ENCODE results near the gene PHF21B.

The PHF21B gene

DNA sequence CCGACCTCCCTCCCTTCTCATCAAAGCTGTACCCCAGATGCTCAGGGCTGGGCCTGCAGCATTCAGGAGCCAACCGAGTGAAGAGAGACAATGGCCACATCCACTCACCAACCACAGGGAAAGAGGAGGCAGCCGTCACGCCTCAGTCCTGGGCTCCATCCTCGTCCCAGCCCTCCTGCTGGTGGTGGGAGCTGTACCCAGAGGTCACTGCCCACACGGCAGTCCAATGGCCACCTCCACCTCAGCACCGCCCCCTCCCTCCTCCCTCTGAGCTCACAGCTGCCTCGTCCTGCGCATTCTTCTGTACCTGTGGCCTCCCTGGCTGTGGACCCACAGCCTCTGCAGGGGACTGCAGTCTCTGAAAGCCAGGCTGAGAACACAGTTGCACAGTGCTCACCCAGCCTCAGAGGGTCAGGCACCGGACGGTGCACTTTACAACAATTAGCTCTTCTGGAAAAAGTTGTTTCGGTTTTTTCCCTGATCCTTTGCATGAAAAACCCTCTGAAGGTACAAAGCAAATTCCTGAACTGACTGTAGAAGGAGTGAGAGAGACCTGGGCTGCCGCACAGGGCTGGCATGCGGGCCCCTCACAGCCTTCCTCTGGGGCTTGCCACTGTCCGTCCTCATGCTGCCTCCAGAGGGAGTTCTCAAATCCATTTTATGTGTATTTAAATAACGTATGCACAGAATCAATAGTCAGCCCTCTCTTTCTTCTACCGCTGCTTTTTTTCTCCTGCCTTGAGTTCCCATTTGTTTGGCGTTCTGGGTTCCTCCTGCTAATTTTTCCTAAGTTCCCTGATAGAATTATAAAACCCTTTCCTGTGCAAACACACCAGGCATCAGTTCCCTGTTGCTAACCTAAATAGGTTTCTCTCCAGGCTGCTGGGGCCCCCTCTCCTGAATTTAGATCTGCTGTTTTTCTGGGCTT is 52.7 kb downstream of the PHF21B start:
- no peak for DNase-seq

DNA sequence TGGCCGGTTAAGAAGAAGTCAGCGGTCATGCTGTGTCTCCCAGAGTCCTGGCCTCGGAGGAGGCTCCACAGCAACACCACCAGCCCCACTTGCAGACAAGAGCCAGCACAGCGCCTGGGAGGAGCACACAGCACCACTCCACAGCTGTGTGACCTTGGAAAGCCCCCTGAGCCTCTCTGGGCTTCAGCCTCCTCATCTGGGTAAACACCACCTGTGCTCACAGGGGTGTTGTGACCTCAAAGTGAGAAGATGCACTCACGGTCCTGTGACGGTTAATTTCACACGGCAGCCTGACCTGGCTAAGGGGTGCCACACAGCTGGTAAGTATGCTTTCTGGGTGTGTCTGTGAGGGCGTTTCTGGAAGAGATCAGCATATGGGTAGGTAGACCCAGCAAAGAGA is 54.7 kb downstream of the PHF21B start:
- no peak for DNase-seq

DNA sequence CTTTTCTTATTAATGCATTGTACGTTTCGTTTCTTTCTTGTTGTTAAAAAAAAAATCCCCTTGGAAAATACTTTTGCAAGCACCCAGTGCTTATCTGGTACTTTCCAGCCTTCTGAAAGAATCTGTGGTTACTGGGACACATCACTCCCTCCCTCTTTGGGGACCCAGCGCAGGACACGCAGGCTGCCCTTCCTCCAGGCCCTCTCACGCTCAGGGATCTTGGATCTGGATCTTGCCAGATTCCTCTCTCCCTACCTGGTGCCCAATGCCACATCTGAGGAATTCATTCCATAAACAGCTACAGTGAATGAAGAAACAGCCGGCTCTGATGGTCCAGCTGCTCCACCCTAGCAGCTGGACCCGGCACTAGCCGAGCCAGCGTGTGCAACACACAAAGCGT is 55.7 kb downstream of the PHF21B start:
- DNase-seq: no peak

DNA sequence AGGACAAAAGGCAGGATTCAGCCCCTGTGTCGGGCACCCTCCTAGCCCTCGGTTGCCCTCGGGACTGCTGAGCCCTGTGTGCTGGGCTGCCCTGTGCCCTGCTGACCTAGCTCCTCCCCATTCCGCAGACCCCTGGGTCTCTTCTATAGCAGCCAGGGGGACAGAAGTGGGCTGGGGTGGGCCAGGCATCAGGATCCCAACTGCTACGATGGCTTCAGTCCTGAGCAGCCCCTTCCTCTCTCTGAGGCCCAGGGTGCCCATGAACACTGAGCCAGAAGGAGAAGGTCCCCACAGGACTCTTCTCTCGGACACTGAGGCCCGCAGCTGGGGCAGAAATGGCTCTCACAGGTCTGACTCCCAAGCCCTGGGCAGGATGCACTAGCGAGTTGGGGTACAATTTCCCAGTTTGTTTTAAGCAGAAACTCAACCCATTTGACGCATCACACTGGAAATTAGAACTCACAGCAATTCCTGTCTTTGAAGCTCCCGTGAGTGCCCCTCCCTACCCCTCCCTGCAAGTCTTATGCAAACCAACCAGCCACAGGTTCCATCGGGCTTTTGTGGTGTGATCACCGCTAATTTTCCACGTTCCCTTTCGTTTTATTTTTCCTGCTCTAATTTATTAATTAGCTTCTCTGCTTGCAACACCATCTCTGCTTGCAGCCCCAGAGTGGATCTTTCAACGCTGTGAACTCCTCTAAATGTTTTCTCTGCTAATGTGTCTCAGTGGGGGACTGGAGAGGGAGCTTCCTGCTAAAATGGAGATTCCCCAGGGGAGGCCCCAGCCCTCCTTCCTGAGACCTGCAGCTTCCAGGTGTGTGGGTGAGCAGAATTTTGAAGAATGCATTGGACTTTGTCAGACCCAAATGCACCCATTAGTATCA is 56.7 kb downstream of the PHF21B start:
- no peak for DNase-seq

DNA sequence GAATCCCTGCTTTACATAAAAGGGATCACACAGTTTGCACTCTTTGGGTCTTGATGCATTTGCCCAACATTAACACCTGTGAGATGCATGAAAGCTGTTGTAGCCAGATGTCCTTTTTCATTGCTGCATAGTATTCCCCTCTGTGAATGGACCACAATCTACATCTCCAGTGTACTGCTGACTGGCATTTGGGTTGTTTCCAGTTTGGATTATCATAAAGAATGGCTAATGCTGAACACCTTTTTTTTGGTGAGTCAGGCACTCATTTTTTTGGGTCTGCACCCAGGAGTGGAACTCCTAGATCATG is 58.3 kb downstream of the PHF21B start:
- DNase-seq: no peak

DNA sequence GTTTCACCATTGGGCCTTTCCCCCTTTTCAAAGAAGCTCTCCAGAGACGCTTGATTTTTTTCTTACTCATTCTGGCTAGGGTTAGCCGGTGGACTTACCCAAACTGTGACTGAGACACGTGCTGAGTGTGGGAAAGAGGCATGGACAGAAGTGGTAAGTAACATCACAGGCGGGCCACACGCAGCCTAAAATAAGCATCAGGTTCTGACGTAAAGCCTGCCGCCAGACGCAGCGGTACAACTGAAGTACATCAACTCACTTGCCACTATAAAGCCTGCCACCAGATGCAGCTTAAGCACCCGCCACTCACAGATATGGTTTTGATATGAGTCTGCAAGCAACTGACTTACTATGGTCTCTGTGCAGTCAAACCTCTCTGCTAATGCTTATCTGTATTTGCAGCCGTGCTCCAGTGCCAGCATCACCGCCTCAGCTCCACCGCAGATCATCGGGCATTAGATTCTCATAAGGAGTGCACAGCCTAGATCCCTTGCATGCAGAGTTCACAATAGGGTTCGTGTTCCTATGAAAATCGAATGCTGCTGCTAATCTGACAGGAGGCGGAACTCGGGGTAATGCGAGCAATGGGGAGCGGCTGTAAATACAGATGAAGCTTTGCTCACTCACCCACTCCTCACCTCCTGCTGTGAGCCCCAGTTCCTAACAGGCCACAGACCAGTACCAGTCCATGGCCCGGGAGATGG is 58.8 kb downstream of the PHF21B start:
- no peak for DNase-seq

DNA sequence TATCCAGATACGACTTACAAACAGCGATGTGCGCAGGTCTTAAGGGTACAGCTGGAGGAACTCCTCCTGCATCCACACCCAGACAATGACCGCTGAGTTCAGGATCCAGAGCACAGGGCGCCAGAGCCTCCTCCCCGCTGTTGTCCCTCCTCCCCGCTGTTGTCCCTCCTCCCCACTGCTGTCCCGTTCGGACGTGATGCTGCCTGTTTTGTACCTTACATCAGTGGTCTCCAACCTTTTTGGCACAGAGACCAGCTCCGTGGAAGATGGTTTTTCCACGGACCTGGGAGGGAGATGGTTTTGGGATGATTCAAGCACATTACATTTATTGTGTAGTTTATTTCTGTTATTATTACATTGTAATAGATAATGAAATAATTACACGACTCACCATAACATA is 62.0 kb downstream of the PHF21B start:
- DNase-seq: no peak

DNA sequence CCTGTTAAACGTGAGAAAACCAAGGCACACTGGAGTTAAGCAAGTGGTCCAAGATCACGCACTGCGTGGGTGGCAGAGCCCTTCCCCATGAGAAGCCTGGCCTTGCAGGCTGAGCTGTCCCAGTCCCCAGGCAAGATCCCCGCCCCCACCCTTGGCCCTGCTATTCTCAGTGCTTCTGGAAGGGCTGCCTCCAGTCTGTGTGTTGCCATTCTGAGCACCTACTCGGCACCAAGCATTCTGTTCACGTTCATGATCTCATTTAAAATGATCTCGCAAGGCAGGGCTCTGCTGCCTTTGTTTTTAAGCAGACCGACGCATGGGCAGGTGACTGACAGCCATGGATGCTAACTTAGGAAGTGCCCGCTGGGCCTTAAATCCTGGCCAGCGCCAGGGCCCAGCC is 62.8 kb downstream of the PHF21B start:
- no peak for DNase-seq

DNA sequence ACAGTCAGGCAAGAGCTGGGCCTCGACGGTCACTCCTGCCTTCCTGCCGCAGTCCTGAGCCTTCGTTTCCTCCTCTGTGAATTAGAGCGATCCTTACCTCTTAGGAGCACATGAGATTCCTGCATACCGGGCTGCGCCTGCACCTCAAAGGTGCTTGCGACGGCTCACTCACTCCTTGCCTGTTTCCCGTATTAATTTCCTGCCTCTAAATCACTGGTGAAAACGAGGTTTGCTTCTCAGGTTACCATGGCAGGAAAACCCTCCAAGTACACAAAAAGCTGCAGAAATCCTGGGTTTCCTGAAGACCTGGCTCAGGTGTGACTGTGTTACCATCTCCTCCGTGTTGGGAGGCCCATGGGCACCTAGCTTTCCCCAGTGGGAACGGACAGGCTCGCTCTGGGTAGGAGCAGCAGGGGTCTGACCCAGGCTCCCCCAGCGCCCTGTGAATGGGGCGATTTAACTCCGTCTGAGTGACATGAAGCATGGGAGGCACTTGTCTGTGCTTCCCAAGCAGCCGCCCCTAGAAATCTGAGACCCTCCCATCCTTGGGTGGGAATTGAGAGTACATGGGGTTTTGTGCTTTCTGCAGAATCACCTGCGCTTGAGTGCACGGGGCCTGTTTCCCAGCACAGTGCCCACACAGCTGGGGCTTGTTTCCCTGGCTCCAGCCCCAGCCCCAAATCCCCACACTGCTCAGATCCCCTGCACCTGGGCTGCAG is 64.8 kb downstream of the PHF21B start:
- no peak for DNase-seq

DNA sequence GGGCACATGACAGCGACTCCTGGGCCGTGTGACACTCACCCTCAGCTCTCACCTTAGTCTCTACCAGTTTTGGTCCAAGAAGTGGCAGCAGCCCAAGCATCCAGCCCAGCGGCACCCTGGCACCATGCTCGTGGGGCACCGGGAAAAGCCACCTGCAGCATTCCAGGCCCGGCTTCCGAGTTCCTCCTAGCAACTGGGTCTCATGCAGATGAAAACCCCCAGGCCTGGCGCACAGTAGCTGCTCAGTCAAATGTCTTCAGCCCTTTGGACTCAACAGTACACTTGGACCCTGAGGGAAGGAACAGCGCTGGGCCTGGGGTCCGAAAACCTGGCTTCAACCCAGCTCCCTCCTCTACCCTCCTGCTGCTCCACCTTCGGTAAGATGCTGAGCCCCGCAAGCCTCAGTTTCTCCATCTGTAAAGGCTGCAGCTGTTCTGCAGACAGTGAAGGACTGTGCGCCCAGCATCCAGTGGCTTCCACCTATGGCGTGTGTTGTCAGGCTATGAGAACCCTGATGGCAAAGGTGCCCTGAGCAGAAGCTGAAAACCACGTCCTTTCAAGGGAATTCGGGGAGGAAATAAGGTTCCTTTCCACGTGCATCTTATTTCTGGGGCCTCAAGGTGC is 66.0 kb downstream of the PHF21B start:
- no peak for DNase-seq

DNA sequence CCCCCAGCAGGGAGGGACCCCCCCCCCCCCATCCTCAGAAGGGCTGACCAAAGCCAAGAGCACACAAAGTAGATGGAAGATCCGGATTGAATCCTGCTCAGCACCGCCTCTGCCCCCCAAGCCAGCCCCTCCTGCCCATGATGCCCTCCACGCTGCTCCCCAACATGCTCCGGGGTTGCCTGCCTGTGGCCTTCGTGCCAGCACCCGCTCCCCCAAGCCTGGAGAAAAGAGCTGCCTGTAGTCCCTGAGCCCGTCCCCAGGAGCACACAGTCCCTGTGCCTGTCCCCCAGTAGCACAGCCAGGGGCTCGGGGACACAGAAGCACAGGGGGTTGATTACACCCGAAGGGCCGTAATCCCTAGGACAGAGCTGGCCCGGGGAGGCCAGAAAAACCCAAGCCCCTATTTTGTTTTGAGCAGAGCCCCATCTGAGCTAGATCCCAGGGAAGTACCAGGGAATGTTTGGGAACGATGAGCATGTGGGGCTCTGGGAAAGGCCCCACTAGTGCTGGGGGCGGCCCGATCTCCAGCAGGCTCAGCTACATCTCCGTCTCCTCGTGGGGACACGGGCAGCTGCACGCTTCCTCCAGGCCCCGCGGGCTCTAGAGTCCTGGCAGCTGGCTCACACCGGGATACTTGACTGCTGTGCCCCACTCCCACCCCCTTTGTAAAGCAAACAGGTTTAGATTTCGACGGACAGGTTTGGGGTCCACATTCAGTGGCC is 66.7 kb downstream of the PHF21B start:
- DNase-seq: no peak

DNA sequence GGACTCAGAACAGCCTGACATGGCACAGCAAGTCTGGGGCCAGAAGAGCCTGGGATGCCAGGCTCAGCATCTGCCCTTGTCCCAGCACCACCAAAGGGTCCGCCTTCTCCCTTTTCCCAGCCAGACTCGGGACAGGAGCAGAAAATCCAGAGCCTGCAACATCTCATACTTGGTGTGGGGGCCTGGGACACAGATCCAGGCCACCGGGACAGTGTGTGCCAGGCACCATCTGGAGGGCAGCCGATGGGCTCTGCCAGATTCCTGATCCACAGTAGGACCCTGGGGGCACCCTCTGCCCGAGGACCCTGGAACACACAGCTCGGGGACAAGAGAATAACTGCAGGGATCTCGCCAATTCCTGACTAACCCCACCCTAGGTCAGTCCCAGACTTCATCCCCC is 67.7 kb downstream of the PHF21B start:
- no peak for DNase-seq

DNA sequence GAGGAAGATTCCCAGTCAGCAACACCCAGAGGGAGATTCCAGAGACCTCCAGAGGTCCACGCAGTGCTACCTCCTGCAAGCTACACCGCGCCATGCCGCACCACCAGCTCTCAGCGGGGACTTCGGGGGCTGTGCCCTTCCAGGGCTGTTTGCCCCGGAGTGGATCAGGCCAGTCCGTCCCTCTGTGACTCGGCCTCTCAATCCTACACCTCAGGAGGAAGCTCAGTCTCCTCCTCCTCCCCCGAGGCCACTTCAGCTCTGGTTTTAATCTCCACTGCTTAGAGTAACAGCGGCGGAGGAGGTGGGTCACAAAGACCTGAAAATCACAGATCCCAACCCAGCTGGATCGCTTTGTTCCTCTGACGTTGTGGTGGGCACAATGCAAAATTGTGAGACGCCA is 68.6 kb downstream of the PHF21B start:
- DNase-seq: no peak

DNA sequence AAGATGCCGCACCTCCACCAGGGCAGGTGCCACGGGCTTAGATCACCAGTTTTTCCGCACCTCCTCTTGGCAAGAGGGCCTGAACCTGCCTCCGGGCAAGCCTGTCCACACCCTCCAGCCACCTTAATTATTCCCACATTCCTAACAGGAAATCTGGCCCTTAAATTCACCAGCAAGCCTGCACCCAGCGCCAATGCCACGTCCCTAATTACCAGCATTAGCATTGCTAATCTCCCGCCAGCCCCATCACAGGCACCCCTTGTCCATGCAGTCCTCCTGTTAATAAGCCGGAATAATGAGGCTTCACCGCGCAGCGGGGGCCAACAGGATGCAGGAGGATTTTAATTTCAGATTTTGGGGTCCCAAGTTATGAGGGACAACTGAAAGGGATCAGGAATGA is 69.7 kb downstream of the PHF21B start:
- DNase-seq: no peak

DNA sequence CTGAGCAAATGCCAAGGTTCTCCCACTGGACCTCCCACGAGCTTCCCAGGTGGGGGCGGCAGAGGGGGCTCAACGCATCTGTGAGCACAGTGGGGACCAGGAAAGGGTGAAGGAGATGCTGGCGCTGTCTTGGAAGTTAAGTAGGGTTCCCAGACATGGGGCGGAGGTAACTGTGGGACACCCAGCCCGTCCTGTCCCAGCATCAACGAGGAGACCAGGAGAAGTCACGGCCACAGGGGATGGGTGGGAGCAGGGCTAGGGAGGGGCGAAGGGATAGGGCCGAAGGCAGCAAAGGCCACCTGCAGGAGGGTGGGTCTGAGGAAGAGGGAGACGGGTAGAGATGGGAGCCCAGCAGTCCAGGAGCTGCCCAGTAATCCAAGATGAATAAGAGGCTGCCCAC is 70.4 kb downstream of the PHF21B start:
- no peak for DNase-seq

DNA sequence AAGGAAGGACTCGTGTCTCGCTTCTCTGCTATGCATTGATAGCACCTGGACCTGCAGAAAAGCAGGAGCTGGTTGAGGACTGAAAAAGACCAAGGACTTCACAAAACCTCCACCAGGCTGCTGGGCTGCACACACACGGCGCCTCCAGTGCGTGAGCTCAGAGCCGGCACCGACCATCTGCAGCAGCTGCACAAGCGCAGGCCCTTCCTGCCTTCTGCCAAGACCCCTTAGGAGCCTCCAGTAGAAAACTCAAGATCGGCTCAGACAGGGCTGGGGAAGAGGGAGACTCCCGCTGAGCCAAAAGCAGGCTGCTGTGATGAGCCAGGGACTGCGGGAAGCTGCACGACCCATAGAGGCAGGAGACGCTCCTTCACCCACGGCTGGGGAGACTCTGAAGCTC is 70.9 kb downstream of the PHF21B start:
- no peak for DNase-seq

DNA sequence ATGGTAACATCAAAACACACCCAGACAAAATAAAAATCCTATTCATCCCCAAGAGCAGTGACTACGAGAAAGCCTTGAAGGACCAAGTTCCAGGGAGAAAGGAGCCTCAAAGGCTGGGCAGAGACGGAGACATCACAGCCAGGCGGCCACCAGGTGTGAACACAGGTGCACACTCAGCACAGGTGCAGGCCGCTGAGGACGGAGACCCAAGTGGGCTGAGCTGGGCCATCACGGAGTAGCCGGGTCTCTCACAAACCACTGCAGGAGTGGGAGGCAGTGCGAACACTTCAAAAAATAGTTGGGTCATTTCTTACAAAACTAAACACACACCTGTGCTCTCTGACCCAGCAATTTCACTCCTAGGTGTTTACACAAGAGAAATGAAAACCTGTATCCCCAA is 72.6 kb downstream of the PHF21B start:
- DNase-seq: no peak

DNA sequence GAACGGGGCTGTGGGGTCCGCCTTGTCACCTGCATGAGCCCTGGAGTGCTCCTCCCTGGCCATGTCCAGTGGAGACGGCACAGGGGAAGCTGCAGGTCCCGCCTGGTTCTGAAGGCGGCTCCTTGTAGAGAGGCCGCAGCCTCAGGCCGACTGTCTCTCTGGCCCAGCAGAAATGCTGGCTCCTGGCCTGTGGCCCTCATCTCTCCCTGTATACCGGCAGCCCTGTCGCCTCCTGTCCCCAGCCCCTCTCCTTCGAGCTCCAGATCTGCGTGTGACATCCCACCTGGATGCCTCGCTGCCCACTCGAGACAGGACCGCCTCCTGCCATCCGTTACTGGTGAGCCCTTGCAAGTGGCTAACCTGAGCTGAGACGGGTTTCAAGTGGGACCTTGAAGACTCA is 73.6 kb downstream of the PHF21B start:
- DNase-seq: no peak

DNA sequence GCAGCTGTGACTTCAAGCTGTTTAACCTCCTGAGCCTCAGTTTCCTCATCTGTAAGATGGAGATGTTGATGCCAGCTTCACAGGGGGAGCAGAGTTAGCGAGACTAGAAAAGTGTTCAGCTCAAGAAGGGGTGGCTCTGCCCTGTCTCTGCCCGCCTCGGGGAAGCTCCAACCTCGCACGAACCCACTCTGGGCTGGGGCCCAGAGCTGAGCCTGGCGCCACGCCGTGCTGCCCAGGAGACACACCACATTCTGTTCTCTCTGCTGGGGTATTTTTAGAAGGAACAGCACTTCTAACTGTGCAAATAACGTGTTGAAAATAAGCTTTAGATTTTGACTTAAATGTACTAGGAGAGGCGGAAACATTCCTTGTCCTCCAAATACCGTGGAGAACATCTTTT is 74.1 kb downstream of the PHF21B start:
- peak in 1 of 2 donors; percentile 8 for DNase-seq

DNA sequence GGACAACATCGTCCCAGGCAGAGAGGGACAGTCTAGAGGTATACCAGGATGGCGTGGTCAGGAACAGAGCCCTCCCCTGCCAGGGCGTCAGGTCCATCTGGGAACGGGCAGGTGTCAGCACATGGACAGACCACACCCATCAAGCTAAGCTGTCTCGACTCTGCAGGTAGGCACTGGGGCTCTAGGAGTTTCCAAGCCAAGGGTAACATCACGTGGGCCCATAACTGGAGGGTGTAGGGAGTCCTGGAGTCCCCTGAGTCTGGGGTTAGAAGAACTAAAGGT is 75.4 kb downstream of the PHF21B start:
- no peak for DNase-seq

DNA sequence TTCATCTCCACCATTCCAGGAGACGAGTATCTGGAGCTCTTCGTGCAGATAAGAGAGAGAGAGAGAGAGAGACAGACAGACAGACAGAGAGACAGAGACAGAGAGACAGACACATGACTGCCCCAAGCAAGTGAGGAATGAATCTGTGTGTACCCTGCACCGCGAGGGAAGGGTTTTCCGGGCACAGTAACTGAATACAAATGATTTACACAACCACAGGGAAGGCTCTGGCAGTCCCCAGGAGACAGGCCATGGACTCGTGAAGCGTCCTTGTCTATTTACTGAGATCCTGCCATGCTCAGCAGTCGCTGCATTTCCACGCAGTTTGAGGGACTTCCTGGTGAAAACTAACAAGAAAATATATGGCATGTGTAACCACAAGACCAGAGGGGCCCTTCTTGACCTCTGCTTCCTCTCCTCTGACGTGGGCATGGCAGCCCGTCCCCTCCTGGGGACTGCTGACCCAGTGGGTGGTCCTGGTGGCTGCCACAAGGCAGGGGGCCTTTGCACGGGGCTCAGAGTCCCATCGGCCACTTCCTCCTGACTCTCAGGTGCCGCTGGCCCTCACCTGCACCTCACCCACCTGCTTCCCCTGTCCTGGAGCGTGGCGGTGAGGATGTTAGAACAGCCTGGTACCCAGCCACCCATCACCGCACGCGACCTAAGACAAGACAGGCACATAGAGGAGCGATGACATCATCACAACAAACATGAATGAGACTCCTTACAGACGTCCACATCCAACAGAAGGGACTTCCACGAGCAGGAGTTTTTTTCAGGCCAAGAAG is 75.9 kb downstream of the PHF21B start:
- DNase-seq: no peak

All from hippocampal formation (tissue), 2 donors.